Measurements from ENCODE around the gene BCAS4.

- no peak for TF ChIP-seq POLR2A (IDR thresholded peaks at IDR 0.05)
- no peak for TF ChIP-seq CTCF (IDR thresholded peaks at IDR 0.05)
These were observed 90.2 kb downstream of the BCAS4 start for GRCh38 chr20:50885068-50885467.

Data from esophagus squamous epithelium (tissue), 4 donors.